Endothelial cell of umbilical vein (primary cell): ENCODE results near the gene POU3F3. TPM values are rescaled to one million over a fixed set of nuclear protein-coding genes. Genes with fewer than 3 reads are reported as not detected.

Experiments
- BruUV-seq: library from RNA; stranded (reverse); fragments of 400-500 nt; replicated peaks from 2 replicates; lab custom pipeline; 2021; lab: Mats Ljungman, UMichigan
- CTCF ChIA-PET: fragments of 300-600, 350-600 bp; sonication (Branson Sonifier 250); formaldehyde crosslinking; loops from one replicate; lab custom pipeline; 2021; ENCODE audit warnings: antibody characterized with exemption, inconsistent platforms; lab: Charles Lee
- POLR2A ChIA-PET: fragments of 300-600, 350-600 bp; sonication (Branson Sonifier 250); formaldehyde crosslinking; loops from one replicate; lab custom pipeline; 2021; ENCODE audit warnings: antibody characterized with exemption, inconsistent platforms; lab: Charles Lee
- DNase-seq: peaks from one replicate; pipeline ENCODE4 v3.0.0-alpha.2; 2011; ENCODE audit warnings: low read depth, low spot score
- FAIRE-seq: peaks from 2 replicates; lab custom pipeline; 2011; peaks lifted over from hg19 to GRCh38; lab: Jason Lieb, UNC
- H2AFZ ChIP-seq: 2 replicates; pipeline ENCODE4 v1.6.0; 2012; ENCODE audit warnings: low read depth, low read length, control low read depth, inconsistent platforms
- H3K27ac ChIP-seq: 2 replicates; pipeline ENCODE4 v1.5.1; 2011; ENCODE audit warnings: low read depth, mild to moderate bottlenecking, control low read depth, low read length, moderate library complexity; ENCODE audit not compliant: insufficient read depth
- H3K27me3 ChIP-seq, 2 experiments: 2 replicates each; pipeline versions ENCODE4 v1.6.0 to v1.6.1; 2011; ENCODE audit warnings: low read length in 2 of 2, mixed read lengths in 1 of 2; ENCODE audit not compliant: control insufficient read depth in 2 of 2, insufficient read depth in 2 of 2
- H3K36me3 ChIP-seq, 2 experiments: 2 replicates in 1 of 2; 3 replicates in 1 of 2; pipeline ENCODE4 v1.5.1; 2011; ENCODE audit warnings: low read length in 2 of 2, mild to moderate bottlenecking in 1 of 2, moderate library complexity in 1 of 2; ENCODE audit not compliant: control insufficient read depth in 2 of 2, insufficient read depth in 2 of 2; ENCODE audit errors: extremely low read depth in 1 of 2
- H3K4me1 ChIP-seq: 3 replicates; pipeline ENCODE4 v1.5.1; 2011; ENCODE audit warnings: mild to moderate bottlenecking, low read length; ENCODE audit not compliant: control insufficient read depth, insufficient read depth; ENCODE audit errors: extremely low read depth
- H3K4me2 ChIP-seq: 2 replicates; pipeline ENCODE4 v1.6.1; 2011; ENCODE audit warnings: low read length, control low read depth, mixed read lengths; ENCODE audit not compliant: insufficient read depth
- H3K4me3 ChIP-seq, 3 experiments: fragments of 200-600 bp in 1 of 3; sonication (generic), shearing (Covaris generic) in 1 of 3; replicated peaks in 1 of 3; 2 replicates each; pipeline ENCODE4 v1.5.1; 2011 to 2016; ENCODE audit warnings: control low read depth in 3 of 3, low read length in 3 of 3, mild to moderate bottlenecking in 2 of 3, inconsistent platforms in 1 of 3, low read depth in 1 of 3, moderate library complexity in 1 of 3; ENCODE audit not compliant: insufficient read depth in 1 of 3
- H3K79me2 ChIP-seq: 2 replicates; pipeline ENCODE4 v1.6.0; 2012; ENCODE audit warnings: low read length, inconsistent platforms; ENCODE audit not compliant: control insufficient read depth, insufficient read depth
- H3K9ac ChIP-seq: replicated peaks from 2 replicates; pipeline ENCODE3; 2011; ENCODE audit warnings: low read length, control low read depth; ENCODE audit not compliant: insufficient read depth; ENCODE audit errors: extremely low read depth
- H3K9me1 ChIP-seq: replicated peaks from 3 replicates; pipeline ENCODE4 v1.6.0; 2011; ENCODE audit warnings: mild to moderate bottlenecking, low read length; ENCODE audit not compliant: control insufficient read depth, insufficient read depth; ENCODE audit errors: extremely low read depth
- H3K9me3 ChIP-seq: replicated peaks from 2 replicates; pipeline ENCODE4 v1.5.1; 2012; ENCODE audit warnings: low read length, inconsistent platforms; ENCODE audit not compliant: control insufficient read depth, insufficient read depth
- H4K20me1 ChIP-seq: replicated peaks from 2 replicates; pipeline ENCODE3; 2011; ENCODE audit warnings: mild to moderate bottlenecking, low read length; ENCODE audit not compliant: control insufficient read depth, insufficient read depth; ENCODE audit errors: extremely low read depth
- EZH2 ChIP-seq: IDR thresholded peaks from 2 replicates; pipeline ENCODE4 v1.6.1; 2012; ENCODE audit warnings: borderline replicate concordance, low read depth, mild to moderate bottlenecking, moderate library complexity, low read length, inconsistent platforms; ENCODE audit not compliant: severe bottlenecking
- GATA2 ChIP-seq: IDR thresholded peaks from 2 replicates; pipeline ENCODE4 v1.7.0; 2011; ENCODE audit warnings: low read depth, mild to moderate bottlenecking, moderate library complexity, mixed read lengths, low read length; ENCODE audit not compliant: insufficient read length, insufficient read depth
- JUN ChIP-seq: IDR thresholded peaks from 2 replicates; pipeline ENCODE4 v1.6.1; 2011; ENCODE audit warnings: borderline replicate concordance, low read depth; ENCODE audit not compliant: insufficient read length, insufficient read depth
- POLR2A ChIP-seq: IDR thresholded peaks from 2 replicates; pipeline ENCODE4 v1.6.1; 2012; ENCODE audit warnings: low read depth, mild to moderate bottlenecking, control low read depth, low read length
- POLR2AphosphoS5 ChIP-seq: IDR thresholded peaks from 2 replicates; pipeline ENCODE4 v1.6.1; 2012; ENCODE audit warnings: low read depth, mild to moderate bottlenecking, control low read depth, low read length, moderate library complexity; ENCODE audit not compliant: insufficient read depth
- dilution Hi-C: fragments of 300-500 bp; cut with MboI; formaldehyde crosslinking; loops from one replicate; pipeline ENCODE4 v1.15.0; 2019; ENCODE audit warnings: low sequenced_read_pairs; ENCODE audit not compliant: extremely low pct_ligation_motif_present
- intact Hi-C: fragments of 100-400 bp; cut with micrococcal nuclease; formaldehyde crosslinking; loops from one replicate; pipeline ENCODE4 v1.10.0; 2022
- polyA plus RNA-seq, 4 experiments: library from polyadenylated mRNA; depleted of rRNA in 3 of 4; stranded (reverse) in 3 of 4; unstranded in 1 of 4; fragments of >200 nt; gene quantifications; 2 replicates each; pipeline versions ENCODE4 v1.2.1 to v1.2.3, GENCODE V29; 2011 to 2012; ENCODE audit warnings: missing spikeins in 1 of 4
- total RNA-seq: library from RNA; stranded (reverse); gene quantifications from 2 replicates; pipeline ENCODE4 v1.2.3, GENCODE V29; 2021
- TF ChIP-seq, protein P1 (sequence below): IDR thresholded peaks from 2 replicates; pipeline ENCODE4 v1.6.1; 2011; ENCODE audit not compliant: insufficient read depth, insufficient read length

POU3F3 gene
- total and polyA plus RNA-seq, 2 donors (not counting 3 experiments of a cell fraction or from before 2014, with no cell fraction given) = not detected

DNA sequence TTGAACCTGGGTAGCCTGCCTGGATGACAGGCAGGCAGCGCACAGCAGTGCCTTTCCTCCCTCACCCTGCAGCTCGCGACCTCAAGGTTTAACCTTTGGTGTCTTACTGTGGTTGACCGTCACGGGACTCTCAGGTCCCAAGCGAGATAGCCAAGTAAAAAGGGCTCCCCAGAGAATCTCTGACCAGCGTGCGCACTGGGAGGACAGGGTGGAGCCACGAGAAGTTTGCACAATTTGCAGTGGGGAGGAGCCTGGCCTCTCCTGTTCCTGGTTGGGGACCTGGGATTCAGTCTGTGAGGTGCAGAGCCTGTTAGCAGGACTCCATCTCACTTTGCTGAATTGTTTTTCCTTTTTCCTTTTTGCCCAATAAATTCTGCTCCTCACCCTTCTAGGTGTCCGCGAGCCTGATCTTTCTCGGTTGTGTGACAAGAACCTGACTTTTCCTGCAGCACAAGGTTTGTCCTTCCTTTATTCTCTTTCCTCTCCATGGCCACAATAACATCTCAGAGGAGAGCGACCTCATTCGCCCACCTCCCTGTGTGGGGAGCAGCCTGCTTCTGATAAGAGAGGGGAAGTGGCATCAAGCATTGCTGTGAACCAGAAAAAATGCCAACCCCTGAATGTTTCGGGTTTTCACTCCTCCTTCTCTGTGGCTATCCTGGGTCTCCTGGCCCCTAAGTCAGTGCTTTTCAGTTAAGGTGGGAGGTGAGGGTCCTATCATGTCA is 36.2 kb downstream of the POU3F3 start:
- Histone ChIP-seq H2AFZ (no peak overlapping the region), H3K36me3 (no peaks in the 10 kb centered on the region), H3K9me3 (no peaks in the 10 kb centered on the region), H3K4me3 (no peak overlapping the region), H3K27ac (no peak overlapping the region), H3K79me2 (no peaks in the 10 kb centered on the region), H3K4me1 (no peaks in the 10 kb centered on the region), H3K4me2 (no peak overlapping the region), H3K27me3 (no peaks in the 10 kb centered on the region), H3K9me1 (no peaks in the 10 kb centered on the region), H3K9ac (no peak overlapping the region), H4K20me1 (no peaks in the 10 kb centered on the region)
- TF ChIP-seq JUN = no peak
- no peak for TF ChIP-seq GATA2
- TF ChIP-seq EZH2 = no peak
- TF ChIP-seq POLR2A = no peak
- TF ChIP-seq, protein P1, sequence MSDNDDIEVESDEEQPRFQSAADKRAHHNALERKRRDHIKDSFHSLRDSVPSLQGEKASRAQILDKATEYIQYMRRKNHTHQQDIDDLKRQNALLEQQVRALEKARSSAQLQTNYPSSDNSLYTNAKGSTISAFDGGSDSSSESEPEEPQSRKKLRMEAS = no peak
- no peak for TF ChIP-seq POLR2AphosphoS5
- intact Hi-C loops = no loop called here
- no TSS peak for BruUV-seq
- dilution Hi-C loops = no loop called here
- FAIRE-seq = no peak
- ChIA-PET POLR2A (no interaction called here), CTCF (no interaction called here)
- no peak for DNase-seq

DNA sequence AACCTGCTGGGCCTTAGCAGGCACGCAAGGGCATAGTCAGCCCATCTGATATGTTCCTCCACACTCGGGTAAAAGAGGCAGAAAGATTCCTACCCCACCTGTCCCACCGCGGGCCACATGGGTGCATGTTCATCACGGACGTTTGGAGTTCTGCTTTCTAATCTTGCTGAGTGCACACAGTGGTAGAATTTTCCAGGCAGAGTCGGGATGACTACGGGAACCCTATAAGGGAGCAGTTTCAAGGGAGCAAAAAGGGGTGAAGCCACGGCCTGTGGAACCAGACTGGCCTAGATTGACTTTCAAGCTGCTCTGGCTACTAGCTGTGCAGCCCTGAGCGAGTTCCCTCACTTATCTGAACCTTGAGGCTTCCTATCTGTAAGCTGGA is 36.8 kb downstream of the POU3F3 start:
- no peak for TF ChIP-seq POLR2AphosphoS5
- H3K27ac ChIP-seq = no peak overlapping the region
- H3K9me1 ChIP-seq = no peaks in the 10 kb centered on the region
- no peak overlapping the region for H2AFZ ChIP-seq
- H3K9ac ChIP-seq = no peak overlapping the region
- no peaks in the 10 kb centered on the region for H3K27me3 ChIP-seq
- no peaks in the 10 kb centered on the region for H3K4me1 ChIP-seq
- BruUV-seq = no TSS peak
- ChIA-PET POLR2A (no interaction called here), CTCF (no interaction called here)
- no peak overlapping the region for H3K4me2 ChIP-seq
- H3K36me3 ChIP-seq = no peaks in the 10 kb centered on the region
- intact Hi-C loops (no loop called here), dilution Hi-C loops (no loop called here)
- H3K4me3 ChIP-seq = no peak overlapping the region
- DNase-seq (no peak), FAIRE-seq (no peak)
- no peaks in the 10 kb centered on the region for H3K9me3 ChIP-seq
- no peaks in the 10 kb centered on the region for H4K20me1 ChIP-seq
- H3K79me2 ChIP-seq = no peaks in the 10 kb centered on the region
